ENCODE measurements around the gene MAMDC2.

DNA sequence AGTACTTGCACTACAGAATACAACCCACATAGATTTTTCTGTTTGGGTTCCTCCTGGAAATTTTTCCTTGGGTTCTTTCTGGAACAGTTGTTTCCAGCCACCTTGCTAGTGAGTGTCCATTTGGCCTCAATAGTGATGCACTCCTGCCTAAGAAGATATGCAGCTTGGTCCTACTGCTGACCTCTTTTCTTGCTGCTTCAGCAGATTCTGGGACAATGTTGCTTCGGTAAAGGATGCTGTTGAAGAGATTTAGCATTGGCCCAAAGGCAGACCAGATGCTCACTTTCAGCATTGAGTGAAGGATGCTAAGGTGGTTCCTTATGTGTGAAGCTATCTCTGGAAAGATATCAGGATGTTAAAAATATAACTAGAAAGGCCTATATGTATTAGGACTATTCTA is 128.9 kb downstream of the MAMDC2 start:
- TF ChIP-seq EP300 (IDR thresholded peaks at IDR 0.05) (no peak), GATA3 (IDR thresholded peaks at IDR 0.05; ENCODE audit: borderline replicate concordance) (no peak), NPAS2 (CRISPR knock-in tag; IDR thresholded peaks at IDR 0.05; ENCODE audit: borderline replicate concordance) (no peak)
- TF ChIP-seq, protein P1, sequence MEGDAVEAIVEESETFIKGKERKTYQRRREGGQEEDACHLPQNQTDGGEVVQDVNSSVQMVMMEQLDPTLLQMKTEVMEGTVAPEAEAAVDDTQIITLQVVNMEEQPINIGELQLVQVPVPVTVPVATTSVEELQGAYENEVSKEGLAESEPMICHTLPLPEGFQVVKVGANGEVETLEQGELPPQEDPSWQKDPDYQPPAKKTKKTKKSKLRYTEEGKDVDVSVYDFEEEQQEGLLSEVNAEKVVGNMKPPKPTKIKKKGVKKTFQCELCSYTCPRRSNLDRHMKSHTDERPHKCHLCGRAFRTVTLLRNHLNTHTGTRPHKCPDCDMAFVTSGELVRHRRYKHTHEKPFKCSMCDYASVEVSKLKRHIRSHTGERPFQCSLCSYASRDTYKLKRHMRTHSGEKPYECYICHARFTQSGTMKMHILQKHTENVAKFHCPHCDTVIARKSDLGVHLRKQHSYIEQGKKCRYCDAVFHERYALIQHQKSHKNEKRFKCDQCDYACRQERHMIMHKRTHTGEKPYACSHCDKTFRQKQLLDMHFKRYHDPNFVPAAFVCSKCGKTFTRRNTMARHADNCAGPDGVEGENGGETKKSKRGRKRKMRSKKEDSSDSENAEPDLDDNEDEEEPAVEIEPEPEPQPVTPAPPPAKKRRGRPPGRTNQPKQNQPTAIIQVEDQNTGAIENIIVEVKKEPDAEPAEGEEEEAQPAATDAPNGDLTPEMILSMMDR (IDR thresholded peaks at IDR 0.05) = no peak
